IMR-90 (cell line): Measurements from ENCODE around the gene BEAN1. TPM values are rescaled to one million over a fixed set of nuclear protein-coding genes. Genes with fewer than 3 reads are reported as not detected.

Source experiments
- ATAC-seq: fragments of 200-7000 bp; cut with Tn5 transposase; 2 replicates; pipeline ENCODE4 v1.9.1; 2020; ENCODE audit warnings: low read depth, mild to moderate bottlenecking, moderate library complexity
- BruUV-seq: library from RNA; stranded (reverse); fragments of 400-500 nt; replicated peaks from 2 replicates; lab custom pipeline; 2021; lab: Mats Ljungman, UMichigan
- CTCF ChIA-PET: fragments of 300-600 bp; formaldehyde crosslinking; extraction: SDS; loops from one replicate; lab custom pipeline; 2021; ENCODE audit warnings: antibody characterized with exemption; lab: Yijun Ruan, JAX
- POLR2A ChIA-PET: fragments of 300-600 bp; sonication (Branson Sonifier 250); formaldehyde crosslinking; loops from one replicate; lab custom pipeline; 2022; ENCODE audit warnings: antibody characterized with exemption; ENCODE audit not compliant: unreplicated experiment; lab: Charles Lee
- DNase-seq: peaks from one replicate; pipeline ENCODE4 v3.0.0; 2013
- H2AFZ ChIP-seq: replicated peaks from 2 replicates; pipeline ENCODE3; 2013; ENCODE audit warnings: low read length, mild to moderate bottlenecking; ENCODE audit not compliant: poor library complexity
- H2AK5ac ChIP-seq: 2 replicates; pipeline ENCODE4 v1.6.1; 2013; ENCODE audit warnings: low read depth, low read length, inconsistent platforms
- H2AK9ac ChIP-seq: replicated peaks from 2 replicates; pipeline ENCODE3; 2013; ENCODE audit warnings: mild to moderate bottlenecking, low read depth, low read length, moderate library complexity; ENCODE audit not compliant: poor library complexity
- H2BK120ac ChIP-seq: 2 replicates; pipeline ENCODE4 v1.6.1; 2013; ENCODE audit warnings: low read depth, low read length, inconsistent platforms
- H2BK15ac ChIP-seq: 3 replicates; pipeline ENCODE4 v1.6.1; 2013; ENCODE audit warnings: low read depth, low read length, inconsistent platforms
- H2BK20ac ChIP-seq: 2 replicates; pipeline ENCODE4 v1.6.1; 2013; ENCODE audit warnings: low read depth, mild to moderate bottlenecking, inconsistent platforms, low read length, moderate library complexity
- H2BK5ac ChIP-seq: 2 replicates; pipeline ENCODE4 v1.6.1; 2013; ENCODE audit warnings: mild to moderate bottlenecking, low read depth, low read length, inconsistent platforms; ENCODE audit not compliant: poor library complexity, severe bottlenecking
- H3K14ac ChIP-seq: replicated peaks from 2 replicates; pipeline ENCODE4 v1.6.1; 2013; ENCODE audit warnings: low read depth, low read length, inconsistent platforms
- H3K18ac ChIP-seq: 2 replicates; pipeline ENCODE4 v1.6.1; 2013; ENCODE audit warnings: low read depth, low read length, control low read depth
- H3K23ac ChIP-seq: 2 replicates; pipeline ENCODE4 v1.6.1; 2013; ENCODE audit warnings: low read depth, low read length, inconsistent platforms
- H3K27ac ChIP-seq: 2 replicates; pipeline ENCODE4 v1.5.1; 2013; ENCODE audit warnings: mild to moderate bottlenecking, control low read depth, low read length; ENCODE audit not compliant: insufficient read depth
- H3K27me3 ChIP-seq: 2 replicates; pipeline ENCODE4 v1.6.1; 2013; ENCODE audit warnings: low read length; ENCODE audit not compliant: control insufficient read depth, insufficient read depth
- H3K36me3 ChIP-seq: 2 replicates; pipeline ENCODE4 v1.6.1; 2013; ENCODE audit warnings: low read length, mixed read lengths; ENCODE audit not compliant: control insufficient read depth, insufficient read depth
- H3K4ac ChIP-seq: 2 replicates; pipeline ENCODE4 v1.6.1; 2013; ENCODE audit warnings: low read depth, low read length, inconsistent platforms
- H3K4me1 ChIP-seq: 2 replicates; pipeline ENCODE4 v1.6.1; 2013; ENCODE audit warnings: low read length, mixed read lengths; ENCODE audit not compliant: control insufficient read depth, insufficient read depth
- H3K4me2 ChIP-seq: 2 replicates; pipeline ENCODE4 v1.6.1; 2013; ENCODE audit warnings: low read depth, mild to moderate bottlenecking, control low read depth, low read length, moderate library complexity
- H3K4me3 ChIP-seq: 2 replicates; pipeline ENCODE4 v1.5.1; 2013; ENCODE audit warnings: low read depth, mild to moderate bottlenecking, control low read depth, low read length, moderate library complexity; ENCODE audit not compliant: insufficient read depth
- H3K56ac ChIP-seq: 2 replicates; pipeline ENCODE4 v1.6.1; 2013; ENCODE audit warnings: low read length, inconsistent platforms; ENCODE audit not compliant: insufficient read depth; ENCODE audit errors: extremely low read depth
- H3K79me1 ChIP-seq, 2 experiments: 2 replicates each; pipeline ENCODE4 v1.6.1; 2013; ENCODE audit warnings: low read length in 2 of 2, inconsistent platforms in 1 of 2, low read depth in 1 of 2
- H3K9ac ChIP-seq: 2 replicates; pipeline ENCODE4 v1.6.1; 2013; ENCODE audit warnings: low read depth, low read length, control low read depth
- H3K9me1 ChIP-seq: 2 replicates; pipeline ENCODE4 v1.6.1; 2013; ENCODE audit warnings: low read length, inconsistent platforms; ENCODE audit not compliant: insufficient read depth
- H3K9me3 ChIP-seq: 2 replicates; pipeline ENCODE4 v1.6.1; 2013; ENCODE audit warnings: low read length; ENCODE audit not compliant: control insufficient read depth, insufficient read depth
- H4K20me1 ChIP-seq: 2 replicates; pipeline ENCODE4 v1.6.1; 2013; ENCODE audit warnings: low read length, inconsistent platforms; ENCODE audit not compliant: insufficient read depth
- H4K5ac ChIP-seq: 2 replicates; pipeline ENCODE4 v1.6.1; 2013; ENCODE audit warnings: mild to moderate bottlenecking, low read depth, low read length, control low read depth
- H4K8ac ChIP-seq, 2 experiments: 2 replicates each; pipeline ENCODE4 v1.6.1; 2013; ENCODE audit warnings: low read depth in 2 of 2, low read length in 2 of 2, control low read depth in 1 of 2, inconsistent platforms in 1 of 2
- H4K91ac ChIP-seq: 2 replicates; pipeline ENCODE4 v1.6.1; 2013; ENCODE audit warnings: low read depth, low read length, inconsistent platforms; ENCODE audit not compliant: insufficient read depth
- CHD1 ChIP-seq: IDR thresholded peaks from 2 replicates; pipeline ENCODE4 v1.6.1; 2012; ENCODE audit warnings: low read depth, low read length, improper control_type of control experiment
- FOS ChIP-seq: fragments of 150-350 bp; IDR thresholded peaks from 2 replicates; pipeline ENCODE4 v1.6.1; 2016; ENCODE audit warnings: low read depth, low read length
- NFE2L2 ChIP-seq: fragments of 150-350 bp; IDR thresholded peaks from 2 replicates; pipeline ENCODE4 v1.6.1; 2016; ENCODE audit warnings: low read depth, mild to moderate bottlenecking, low read length
- POLR2A ChIP-seq: IDR thresholded peaks from 2 replicates; pipeline ENCODE4 v1.6.1; 2012; ENCODE audit warnings: mild to moderate bottlenecking, low read depth, low read length
- WGBS, 2 experiments: methylation state at CpG; one replicate each; pipeline versions ENCODE4 v1.1.5 to v1.1.7; 2013; ENCODE audit warnings: missing lambda C conversion rate in 2 of 2; ENCODE audit not compliant: insufficient read length in 1 of 2; ENCODE audit errors: extremely low coverage in 2 of 2; 5-methylcytosine and 5-hydroxymethylcytosine counted together
- dilution Hi-C: fragments of 300-500 bp; cut with HindIII; formaldehyde crosslinking; loops from one replicate; pipeline ENCODE4 v1.14.3; 2018; ENCODE audit warnings: low sequenced_read_pairs; ENCODE audit not compliant: unreplicated experiment
- in situ Hi-C: fragments of 300-500 bp; cut with MboI; formaldehyde crosslinking; loops from 3 replicates; pipeline ENCODE4 v1.14.3; 2019; ENCODE audit warnings: low sequenced_read_pairs, inconsistent platforms, mixed read lengths
- intact Hi-C: fragments of 100-400 bp; cut with micrococcal nuclease; formaldehyde crosslinking; loops from 2 replicates; pipeline ENCODE4 v1.10.0; 2022
- polyA plus RNA-seq, 3 experiments: library from polyadenylated mRNA; depleted of rRNA; stranded (reverse); fragments of >200 nt; gene quantifications; 2 replicates each; pipeline ENCODE4 v1.2.3, GENCODE V29; 2012; ENCODE audit warnings: low replicate concordance in 1 of 3
- total RNA-seq: library from RNA; depleted of rRNA; stranded (reverse); fragments of >200 nt; gene quantifications from 2 replicates; pipeline ENCODE4 v1.2.3, GENCODE V29; 2012
- TF ChIP-seq, protein P1 (sequence below): conservative IDR thresholded peaks from 2 replicates; pipeline ENCODE4 v1.5.1; 2012; ENCODE audit warnings: mild to moderate bottlenecking, low read depth, low read length, improper control_type of control experiment

The BEAN1 gene
- total and polyA plus RNA-seq, 2 of the 4 experiments (the other 2 are of a cell fraction), result not detected

DNA sequence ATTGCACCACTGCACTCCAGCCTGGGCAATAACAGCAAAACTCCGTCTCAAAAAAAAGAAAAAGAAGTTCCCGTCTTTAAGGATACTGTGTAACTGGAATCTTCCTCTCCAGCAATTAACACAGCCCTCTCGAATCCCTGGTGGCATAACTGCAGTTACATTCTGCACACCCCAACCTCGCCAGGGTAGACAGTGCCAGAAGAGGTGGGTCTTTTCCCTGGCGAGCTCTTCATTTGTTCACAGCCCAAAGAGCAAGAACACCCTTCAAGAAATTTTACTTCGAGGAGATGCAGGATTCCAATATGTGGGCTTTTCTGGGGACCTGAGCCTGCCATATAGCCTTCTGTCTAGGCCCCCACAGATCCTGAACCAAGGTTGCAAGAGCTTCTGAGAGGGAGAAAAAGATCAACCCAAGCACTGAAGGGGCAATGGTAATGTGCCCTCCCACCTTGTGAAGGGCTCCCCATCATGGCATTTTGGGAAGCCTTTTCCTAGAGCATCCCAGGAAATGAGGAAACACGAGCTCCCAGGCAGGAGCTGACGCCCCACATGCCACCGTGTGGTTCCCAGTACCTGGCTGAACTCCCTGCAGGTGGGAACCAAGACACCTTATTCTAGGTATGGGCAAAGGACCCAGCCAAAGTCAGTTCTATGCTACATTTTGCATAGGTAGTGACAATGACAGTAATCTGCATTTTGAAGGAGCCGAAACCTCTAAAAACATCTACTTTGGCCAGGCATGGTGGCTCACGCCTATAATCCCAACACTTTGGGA, 95.9 kb downstream of the BEAN1 start:
- Histone ChIP-seq H3K9me3 (no peaks in the 10 kb centered on the region), H4K5ac (no peak overlapping the region), H2BK20ac (no peak overlapping the region), H3K14ac (no peak overlapping the region; the same call in 1 of the 2 replicates), H3K27ac (no peak overlapping the region), H3K4ac (no peak overlapping the region), H4K8ac (no peak overlapping the region), H3K27me3 (no peaks in the 10 kb centered on the region), H3K9ac (no peak overlapping the region), H2AK5ac (no peak overlapping the region), H3K18ac (no peak overlapping the region), H3K9me1 (peaks cover 20% of the 10 kb centered on the region), H2BK15ac (no peak overlapping the region), H3K79me1 (peaks cover 3 to 22% of the 10 kb centered on the region in 2 experiments; a peak in 3 of 4 replicates), H3K4me3 (no peak overlapping the region), H2AFZ (no peak overlapping the region), H3K36me3 (peaks cover 20% of the 10 kb centered on the region; the same call in 1 of the 2 replicates), H3K4me1 (peaks cover 12% of the 10 kb centered on the region), H4K91ac (no peak overlapping the region), H3K4me2 (no peak overlapping the region), H3K56ac (no peak overlapping the region), H2BK5ac (no peak overlapping the region), H2BK120ac (no peak overlapping the region), H4K20me1 (no peaks in the 10 kb centered on the region; the same call in 1 of the 2 replicates), H3K23ac (no peak overlapping the region), H2AK9ac (no peak overlapping the region)
- ATAC-seq (no peak), DNase-seq (no peak)
- intact Hi-C loops (no loop called here), in situ Hi-C loops (no loop called here), dilution Hi-C loops (no loop called here)
- WGBS, 2 experiments, result no CpG with 5 or more reads among the region's 11 CpGs
- TF ChIP-seq FOS (no peak), CHD1 (no peak), NFE2L2 (no peak), POLR2A (no peak)
- TF ChIP-seq, protein P1, sequence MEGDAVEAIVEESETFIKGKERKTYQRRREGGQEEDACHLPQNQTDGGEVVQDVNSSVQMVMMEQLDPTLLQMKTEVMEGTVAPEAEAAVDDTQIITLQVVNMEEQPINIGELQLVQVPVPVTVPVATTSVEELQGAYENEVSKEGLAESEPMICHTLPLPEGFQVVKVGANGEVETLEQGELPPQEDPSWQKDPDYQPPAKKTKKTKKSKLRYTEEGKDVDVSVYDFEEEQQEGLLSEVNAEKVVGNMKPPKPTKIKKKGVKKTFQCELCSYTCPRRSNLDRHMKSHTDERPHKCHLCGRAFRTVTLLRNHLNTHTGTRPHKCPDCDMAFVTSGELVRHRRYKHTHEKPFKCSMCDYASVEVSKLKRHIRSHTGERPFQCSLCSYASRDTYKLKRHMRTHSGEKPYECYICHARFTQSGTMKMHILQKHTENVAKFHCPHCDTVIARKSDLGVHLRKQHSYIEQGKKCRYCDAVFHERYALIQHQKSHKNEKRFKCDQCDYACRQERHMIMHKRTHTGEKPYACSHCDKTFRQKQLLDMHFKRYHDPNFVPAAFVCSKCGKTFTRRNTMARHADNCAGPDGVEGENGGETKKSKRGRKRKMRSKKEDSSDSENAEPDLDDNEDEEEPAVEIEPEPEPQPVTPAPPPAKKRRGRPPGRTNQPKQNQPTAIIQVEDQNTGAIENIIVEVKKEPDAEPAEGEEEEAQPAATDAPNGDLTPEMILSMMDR, result no peak
- POLR2A ChIA-PET, result no interaction called here
- CTCF ChIA-PET, result interaction anchor here (1.4 kb wide), 1 partner anchor 11 kb away, joined by 4 read pairs; no protein-coding TSS in a partner anchor
- BruUV-seq, result no TSS peak
